Raji (cell line): Measurements from ENCODE around the gene NEIL1.

Experiments
- POLR2A ChIP-seq: IDR thresholded peaks from 2 replicates; pipeline ENCODE4 v1.6.1; 2011; ENCODE audit warnings: low read depth, low read length, control low read depth; ENCODE audit not compliant: insufficient read depth

Gene NEIL1

DNA sequence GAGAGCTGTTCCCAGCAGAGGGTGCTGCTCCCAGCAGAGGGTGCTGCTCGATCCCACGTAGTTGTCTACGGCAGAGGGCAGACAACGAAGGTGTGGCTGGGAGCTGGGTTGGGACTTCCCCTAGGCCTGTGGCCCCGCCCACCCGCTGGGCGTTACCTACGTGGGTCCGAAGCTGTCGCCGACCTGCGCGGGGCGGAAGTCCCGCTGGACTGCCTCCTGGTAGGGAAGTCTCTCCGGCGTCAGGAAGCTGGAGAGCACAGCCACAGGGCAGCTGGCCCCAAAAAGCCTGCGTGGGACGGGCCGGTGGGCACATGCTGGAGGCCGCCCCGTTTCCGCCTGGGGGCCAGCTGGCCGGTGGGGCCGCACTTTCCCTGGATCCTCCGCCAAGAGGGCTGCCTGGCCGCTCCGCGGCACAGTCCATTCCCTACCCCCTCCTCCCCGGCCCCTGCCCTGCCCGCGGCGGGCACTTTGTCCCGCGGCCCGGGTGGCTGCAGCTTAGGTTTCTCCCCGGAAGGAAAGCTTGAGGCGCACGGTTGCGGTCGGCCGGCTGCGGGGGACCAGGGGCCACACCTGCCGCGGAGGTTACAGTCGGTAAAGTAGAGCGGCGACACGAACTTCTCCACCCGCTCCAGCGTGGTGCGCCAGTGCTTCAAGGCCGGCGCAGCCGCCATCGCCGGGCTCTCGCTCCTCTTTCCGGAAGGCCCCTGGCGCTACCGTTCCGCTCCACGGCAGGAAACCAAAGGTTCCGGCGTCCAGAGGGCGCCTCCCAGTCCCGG, 21.3 kb downstream of the NEIL1 start, which contains the start of gene MAN2C1:
MAN2C1 (minus strand) TSS at position 695 of the 776 bp plus-strand sequence; CDS start at position 671, 24 bp downstream.
- TF ChIP-seq POLR2A = peak; percentile 97

DNA sequence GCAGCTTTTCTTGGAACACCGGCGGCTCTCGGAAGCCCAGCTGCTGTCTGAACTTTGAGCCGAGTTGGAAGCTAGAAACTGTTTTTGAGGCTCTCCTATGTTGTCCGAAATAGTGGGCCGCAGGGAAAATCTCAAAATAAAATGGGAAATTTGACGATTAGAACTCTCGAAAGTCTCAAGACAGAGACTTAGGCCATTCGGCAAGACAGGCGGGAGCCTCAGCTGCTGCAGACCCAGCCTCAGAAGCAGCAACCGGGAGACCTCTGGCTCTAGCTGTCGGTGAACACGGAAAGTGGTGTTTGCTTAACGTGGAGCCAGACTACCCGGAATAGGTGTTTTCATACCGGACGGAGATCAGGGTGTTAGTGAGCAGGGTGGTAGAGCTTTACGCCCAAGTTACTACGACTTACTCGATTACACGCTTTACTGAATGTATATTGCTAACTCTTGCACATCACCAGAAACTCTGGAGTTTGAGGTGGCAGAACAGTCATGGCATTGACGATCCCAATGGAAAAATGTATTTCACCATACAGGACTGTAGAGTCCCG, 21.9 kb downstream of the NEIL1 start:
- TF ChIP-seq POLR2A = no peak

DNA sequence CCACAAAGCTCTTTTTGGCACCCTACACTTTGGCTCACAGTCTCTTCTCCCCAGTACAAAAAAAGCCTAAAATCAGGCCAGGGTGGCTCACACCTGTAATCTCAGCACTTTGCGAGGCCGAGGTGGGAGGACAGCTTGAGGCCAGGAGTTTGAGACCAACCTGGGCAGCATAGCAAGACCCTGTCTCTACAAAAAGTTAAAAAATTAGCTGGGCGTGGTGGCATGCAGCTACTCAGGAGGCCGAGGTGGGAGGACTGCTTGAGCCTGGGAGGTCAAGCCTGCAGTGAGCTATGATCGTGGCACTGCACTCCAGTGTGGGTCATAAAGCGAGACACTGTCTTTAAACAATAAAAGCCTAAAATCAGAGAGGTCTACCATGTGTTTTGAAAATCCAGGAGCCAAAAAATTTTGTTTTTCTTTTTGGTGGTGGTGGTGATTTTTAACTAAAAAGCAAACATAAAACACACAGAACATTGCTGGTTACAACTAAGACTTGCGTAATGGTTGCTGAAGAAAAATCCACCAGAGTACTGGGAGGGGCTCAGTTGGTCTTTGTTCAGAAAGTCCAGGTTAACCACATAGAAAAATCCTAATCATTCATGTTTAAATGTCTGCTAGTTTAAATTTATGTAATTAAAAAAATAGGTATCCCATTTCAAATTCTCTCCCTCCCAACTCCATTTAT, 23.2 kb downstream of the NEIL1 start:
- TF ChIP-seq POLR2A = no peak

DNA sequence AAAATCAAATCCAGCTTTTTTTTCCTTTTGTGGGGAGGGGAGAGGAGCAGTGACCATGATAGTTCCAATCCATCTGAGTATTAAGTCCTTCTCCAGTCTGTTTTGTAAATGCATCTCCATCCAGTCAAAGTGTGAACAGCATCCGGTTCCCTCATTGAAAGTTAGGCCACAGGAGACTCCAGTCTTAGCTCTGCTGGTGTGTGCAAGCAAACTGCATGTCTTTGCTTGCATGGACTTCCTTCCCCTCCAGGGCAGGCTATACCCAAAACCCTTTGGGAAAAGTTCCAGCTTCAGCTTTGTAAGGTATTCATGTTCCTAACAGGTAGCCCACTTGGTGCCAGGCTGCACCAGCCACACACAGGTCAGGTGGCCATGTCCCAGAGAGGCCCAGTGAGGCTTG, 24.6 kb downstream of the NEIL1 start:
- no peak for TF ChIP-seq POLR2A

- no peak for TF ChIP-seq POLR2A
Measured at GRCh38 chr15:75371901-75372688, 25.3 kb downstream of the NEIL1 start.

- no peak for TF ChIP-seq POLR2A
Measured at GRCh38 chr15:75380773-75381172, 33.9 kb downstream of the NEIL1 start.

- no peak for TF ChIP-seq POLR2A
Measured at GRCh38 chr15:75389791-75390382, 43.0 kb downstream of the NEIL1 start.

- no peak for TF ChIP-seq POLR2A
Measured at GRCh38 chr15:75397494-75397893, 50.7 kb downstream of the NEIL1 start.

DNA sequence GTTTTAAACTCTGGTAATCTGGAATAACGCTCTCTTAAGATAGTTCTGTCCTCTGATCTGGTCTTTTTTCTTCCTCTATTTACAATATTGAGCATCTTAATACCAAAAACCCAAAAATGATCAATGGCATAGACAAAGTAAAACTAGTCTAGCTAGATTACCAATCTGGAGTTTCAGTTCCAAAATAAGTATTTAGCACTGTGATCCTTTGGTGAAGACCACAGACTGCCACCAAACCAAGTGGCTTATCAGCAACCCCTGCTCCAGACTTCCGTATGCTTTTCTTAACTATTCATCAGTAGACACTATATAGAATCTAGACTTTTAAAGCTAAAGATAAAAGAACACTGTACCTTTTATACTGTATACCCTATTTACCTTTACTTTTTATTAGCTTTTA, 57.1 kb downstream of the NEIL1 start:
- no peak for TF ChIP-seq POLR2A
